Ovary (tissue), 9 donors: ENCODE data around the gene CAMTA2. TPM values are rescaled to one million over a fixed set of nuclear protein-coding genes. Genes with fewer than 3 reads are reported as not detected.

Experiments used
- DNase-seq, 5 donors: peaks; one replicate each; pipeline ENCODE4 v3.0.0-alpha.2; 2019 to 2020
- H3K27ac ChIP-seq, 2 donors: fragments of 200-600 bp; one replicate each; pipeline versions ENCODE4 v1.5.1 to v1.8.0; 2019 to 2022
- H3K27me3 ChIP-seq: fragments of 200-600 bp; one replicate; pipeline ENCODE4 v1.8.0; 2022
- H3K36me3 ChIP-seq: fragments of 200-600 bp; sonication (generic); one replicate; pipeline ENCODE4 v1.5.1; 2019
- H3K4me1 ChIP-seq: one replicate; pipeline ENCODE4 v1.8.1; 2013; ENCODE audit warnings: mild to moderate bottlenecking, moderate library complexity; ENCODE audit not compliant: insufficient read depth
- H3K4me3 ChIP-seq: fragments of 200-600 bp; sonication (generic); one replicate; pipeline ENCODE4 v1.5.1; 2017
- H3K9me3 ChIP-seq, 2 donors: fragments of 200-600 bp in 1 of 2; sonication (generic) in 1 of 2; one replicate each; pipeline versions ENCODE4 v1.5.1 to v1.8.1; 2013 to 2019; ENCODE audit warnings: mild to moderate bottlenecking in 1 of 2, moderate library complexity in 1 of 2
- CTCF ChIP-seq, 3 donors: fragments of 450-650 bp in 2 of 3; fragments of 200-600 bp in 1 of 3; IDR thresholded peaks; one replicate each; pipeline versions ENCODE4 v1.5.1 to v1.8.0; 2016 to 2022; ENCODE audit warnings: antibody characterized with exemption in 3 of 3, mild to moderate bottlenecking in 1 of 3
- EP300 ChIP-seq: sonication (generic); formaldehyde crosslinking; IDR thresholded peaks from one replicate; pipeline ENCODE4 v1.6.1; 2017; ENCODE audit warnings: antibody characterized with exemption
- POLR2A ChIP-seq: fragments of 450-650 bp; IDR thresholded peaks from one replicate; pipeline ENCODE4 v1.6.1; 2017; ENCODE audit warnings: antibody characterized with exemption, mild to moderate bottlenecking, moderate library complexity
- whole genome bisulfite sequencing, 3 donors: extraction: QIAGEN DNeasy Blood & Tissue Kit in 1 of 3; methylation state at CpG; one replicate each; pipeline versions ENCODE4 v1.1.5 to v1.1.7; 2013 to 2017; 5-methylcytosine and 5-hydroxymethylcytosine counted together
- intact Hi-C, 4 donors: fragments of 100-400 bp; cut with DNase I; formaldehyde crosslinking; loops; one replicate each; pipeline versions ENCODE4 v1.11.0 to v1.15.1; 2022 to 2023
- polyA plus RNA-seq, 2 donors: library from polyadenylated mRNA; stranded (reverse); fragments of 200-250 nt in 1 of 2; fragments of 350-450 nt in 1 of 2; fragmentation: Illumina TruSeq in 1 of 2; extraction: RNeasy Lipid Tissue Mini Kit (QIAGEN cat#74804) in 1 of 2; gene quantifications; one replicate each; pipeline ENCODE4 v1.2.3, GENCODE V29; 2013 to 2014
- total RNA-seq, 7 donors: library from RNA; depleted of rRNA in 2 of 7; stranded (reverse); fragments of >200 nt in 2 of 7; fragmentation: NEBNext Ultra II Directional in 3 of 7; extraction: Animal tissue kit (Norgen Biotek cat#: 25700) in 3 of 7; gene quantifications; one replicate each; pipeline versions ENCODE4 v1.1.0 to v1.2.4, GENCODE V29; 2016 to 2023
- donor health status: DM: no; HTN: no; CAD: no; lungs with moderate emphysema.
- donor health status: DM: no; HTN: no; CAD: no.
- donor health status: Bipolar disorder and iron deficiency.
- donor health status: DM: yes; HTN: yes; CAD: no.
- donor health status: DM: no; HTN: no; CAD: no.
- donor health status: DM: yes; HTN: yes; CAD: no.

The CAMTA2 gene
- total and polyA plus RNA-seq, 9 donors: 10.2 to 71.2 (median 33.0) TPM

GRCh38 chr17:4966844-4967538, 20.5 kb downstream of the CAMTA2 start:
- intact Hi-C loops: no loop called here
- Histone ChIP-seq H3K4me3 (peak overlapping the region; percentile 81), H3K36me3 (no peaks in the 10 kb centered on the region), H3K27me3 (no peaks in the 10 kb centered on the region), H3K4me1 (peaks cover 8% of the 10 kb centered on the region), H3K9me3 (no peaks in the 10 kb centered on the region), H3K27ac (peak overlapping the region; percentile 67 to 99)
- WGBS, 3 donors: 0 to 1% (median 0%) methylated on average over 42 of the region's 42 CpGs
- TF ChIP-seq CTCF (IDR thresholded peaks at IDR 0.05): peak in 1 of 3 donors; percentile 6
- no peak for TF ChIP-seq EP300
- peak; percentile 95 to 98 (median 97) for DNase-seq

- no peaks in the 10 kb centered on the region for H3K9me3 ChIP-seq
- no peak for DNase-seq
- 94 to 96% (median 95%) methylated on average over 15 of the region's 15 CpGs for WGBS, 3 donors
- H3K4me3 ChIP-seq: no peak overlapping the region
- intact Hi-C loops: no loop called here
- no peaks in the 10 kb centered on the region for H3K36me3 ChIP-seq
- no peak overlapping the region for H3K27ac ChIP-seq
- H3K4me1 ChIP-seq: peaks cover 8% of the 10 kb centered on the region
- TF ChIP-seq EP300: no peak
- TF ChIP-seq CTCF (IDR thresholded peaks at IDR 0.05): no peak
- H3K27me3 ChIP-seq: no peaks in the 10 kb centered on the region
Observed at GRCh38 chr17:4965311-4965986, 22.0 kb downstream of the CAMTA2 start.

GRCh38 chr17:4960279-4960922, 27.1 kb downstream of the CAMTA2 start:
- Histone ChIP-seq H3K4me1 (no peaks in the 10 kb centered on the region), H3K27ac (no peak overlapping the region), H3K4me3 (no peak overlapping the region), H3K9me3 (no peaks in the 10 kb centered on the region), H3K36me3 (no peaks in the 10 kb centered on the region), H3K27me3 (no peaks in the 10 kb centered on the region)
- WGBS, 3 donors: 83 to 87% (median 84%) methylated on average over 9 of the region's 9 CpGs
- intact Hi-C loops: no loop called here
- no peak for TF ChIP-seq EP300
- TF ChIP-seq POLR2A: no peak
- no peak for TF ChIP-seq CTCF (IDR thresholded peaks at IDR 0.05)
- DNase-seq: no peak

- no peak overlapping the region for H3K4me3 ChIP-seq
- no peak overlapping the region for H3K27ac ChIP-seq
- H3K27me3 ChIP-seq: no peaks in the 10 kb centered on the region
- H3K36me3 ChIP-seq: no peaks in the 10 kb centered on the region
- TF ChIP-seq CTCF (IDR thresholded peaks at IDR 0.05) (no peak), EP300 (no peak), POLR2A (no peak)
- H3K4me1 ChIP-seq: no peaks in the 10 kb centered on the region
- intact Hi-C loops: no loop called here
- no peaks in the 10 kb centered on the region for H3K9me3 ChIP-seq
- DNase-seq: no peak
- WGBS, 3 donors: 79 to 84% (median 79%) methylated on average over 18 of the region's 18 CpGs
Observed at GRCh38 chr17:4959261-4959965, 28.1 kb downstream of the CAMTA2 start.
